Inflammatory macrophage treated with lipopolysaccharide for 4 hours (primary cell): ENCODE measurements around the gene DMBT1.
"Not testable (repeated sequence)": the region's sequence is repeated elsewhere in the genome, so short reads cannot be mapped to it uniquely, and the experiment has no call there.

Source experiments
- DNase-seq: peaks from one replicate; pipeline ENCODE4 v3.0.0-alpha.2; 2020

Gene DMBT1

GRCh38 chr10:122549636-122550035, 10.9 kb upstream of the DMBT1 start:
- no peak for DNase-seq

- no peak for DNase-seq
Observed at GRCh38 chr10:122550427-122550826, 10.1 kb upstream of the DMBT1 start.

GRCh38 chr10:122550983-122551382, 9.6 kb upstream of the DMBT1 start:
- no peak for DNase-seq

GRCh38 chr10:122551450-122551849, 9.1 kb upstream of the DMBT1 start:
- DNase-seq, result no peak

- no peak for DNase-seq
Observed at GRCh38 chr10:122553341-122553740, 7.2 kb upstream of the DMBT1 start.

- DNase-seq, result no peak
Observed at GRCh38 chr10:122554131-122555036, 6.2 kb upstream of the DMBT1 start.

GRCh38 chr10:122555442-122555841, 5.1 kb upstream of the DMBT1 start:
- no peak for DNase-seq

- DNase-seq, result no peak
Observed at GRCh38 chr10:122557516-122557915, 3.0 kb upstream of the DMBT1 start.

- DNase-seq, result no peak
Observed at GRCh38 chr10:122558452-122558851, 2.1 kb upstream of the DMBT1 start.

GRCh38 chr10:122559228-122559627, 1.3 kb upstream of the DMBT1 start:
- no peak for DNase-seq

GRCh38 chr10:122561212-122561611, 658 bp downstream of the DMBT1 start:
- no peak for DNase-seq

GRCh38 chr10:122561792-122562191, 1.2 kb downstream of the DMBT1 start:
- no peak for DNase-seq

GRCh38 chr10:122564980-122565379, 4.4 kb downstream of the DMBT1 start:
- no peak for DNase-seq

- DNase-seq, result peak; percentile 72
Observed at GRCh38 chr10:122565766-122566206, 5.2 kb downstream of the DMBT1 start.

- no peak for DNase-seq
Observed at GRCh38 chr10:122566632-122567031, 6.1 kb downstream of the DMBT1 start.

- DNase-seq, result peak; percentile 10
Observed at GRCh38 chr10:122567056-122567660, 6.6 kb downstream of the DMBT1 start.

- DNase-seq, result no peak
Observed at GRCh38 chr10:122568551-122568950, 8.0 kb downstream of the DMBT1 start.

- DNase-seq, result no peak
Observed at GRCh38 chr10:122570920-122571319, 10.4 kb downstream of the DMBT1 start.

GRCh38 chr10:122571892-122572291, 11.3 kb downstream of the DMBT1 start:
- DNase-seq, result no peak

- DNase-seq, result no peak
Observed at GRCh38 chr10:122575776-122576175, 15.2 kb downstream of the DMBT1 start.

GRCh38 chr10:122576291-122576690, 15.7 kb downstream of the DMBT1 start:
- no peak for DNase-seq

GRCh38 chr10:122577311-122577885, 16.8 kb downstream of the DMBT1 start:
- no peak for DNase-seq

- DNase-seq, result not testable (repeated sequence)
Observed at GRCh38 chr10:122586070-122586469, 25.5 kb downstream of the DMBT1 start.
